Adrenal gland (tissue), 12 donors: Measurements from ENCODE around the gene RASGRP4. TPM values are rescaled to one million over a fixed set of nuclear protein-coding genes. Genes with fewer than 3 reads are reported as not detected.
A peak's percentile ranks its signal among the peaks of the same experiment; 100 is the strongest.

Experiments
- DNase-seq, 7 donors: peaks; one replicate each; pipeline ENCODE4 v3.0.0-alpha.2; 2019 to 2020
- H3K27ac ChIP-seq, 5 donors: fragments of 200-600 bp; sonication (generic) in 4 of 5; 1 replicate in 3 of 5; 2 replicates in 2 of 5; pipeline versions ENCODE4 v1.5.1 to v1.8.0; 2016 to 2020; ENCODE audit warnings: mild to moderate bottlenecking in 1 of 5
- H3K27me3 ChIP-seq: fragments of 200-600 bp; 2 replicates; pipeline ENCODE4 v1.8.0; 2021
- H3K36me3 ChIP-seq, 2 donors: fragments of 200-600 bp; replicated peaks in 1 of 2; 1 replicate in 1 of 2; 2 replicates in 1 of 2; pipeline versions ENCODE4 v1.5.1 to v1.8.0; 2018 to 2022
- H3K4me1 ChIP-seq, 2 donors: fragments of 200-600 bp; replicated peaks in 1 of 2; 1 replicate in 1 of 2; 2 replicates in 1 of 2; pipeline versions ENCODE4 v1.5.1 to v1.8.0; 2018 to 2021
- H3K4me3 ChIP-seq, 4 donors: fragments of 200-600 bp; sonication (generic) in 3 of 4; one replicate each; pipeline ENCODE4 v1.5.1; 2016 to 2018
- H3K9me3 ChIP-seq, 3 donors: fragments of 200-600 bp; sonication (generic) in 1 of 3; replicated peaks in 1 of 3; 1 replicate in 2 of 3; 2 replicates in 1 of 3; pipeline versions ENCODE4 v1.5.1 to v1.8.0; 2016 to 2021
- POLR2A ChIP-seq, 2 donors: fragments of 450-650 bp; IDR thresholded peaks; one replicate each; pipeline ENCODE4 v1.6.1; 2017; ENCODE audit warnings: antibody characterized with exemption in 2 of 2, mild to moderate bottlenecking in 2 of 2, moderate library complexity in 1 of 2
- WGBS, 4 donors: extraction: QIAGEN DNeasy Blood & Tissue Kit in 2 of 4; methylation state at CpG; one replicate each; pipeline versions ENCODE4 v1.1.5 to v1.1.7; 2013 to 2017; 5-methylcytosine and 5-hydroxymethylcytosine counted together
- intact Hi-C, 2 donors: fragments of 100-400 bp; cut with DNase I; formaldehyde crosslinking; loops; one replicate each; pipeline versions ENCODE4 v1.14.1 to v1.15.0; 2022 to 2023
- polyA plus RNA-seq, 3 donors: library from polyadenylated mRNA; stranded (reverse); fragments of 200-250 nt in 2 of 3; fragments of 350-450 nt in 1 of 3; fragmentation: Illumina TruSeq in 1 of 3; extraction: RNeasy Lipid Tissue Mini Kit (QIAGEN cat#74804) in 1 of 3; gene quantifications; one replicate each; pipeline ENCODE4 v1.2.3, GENCODE V29; 2013 to 2014
- total RNA-seq, 9 donors: library from RNA; depleted of rRNA in 4 of 9; stranded (reverse); fragments of >200 nt in 4 of 9; fragments of 120-200 nt in 1 of 9; fragmentation: NEBNext Ultra II Directional in 1 of 9; extraction: Animal tissue kit (Norgen Biotek cat#: 25700) in 1 of 9; gene quantifications; one replicate each; pipeline versions ENCODE4 v1.1.0 to v1.2.4, GENCODE V29; 2013 to 2023
- TF ChIP-seq, protein P1 (sequence below), 6 experiments: fragments of 450-650 bp in 4 of 6; fragments of 200-600 bp in 2 of 6; sonication (generic) in 1 of 6; IDR thresholded peaks; 1 replicate in 5 of 6; 2 replicates in 1 of 6; pipeline versions ENCODE4 v1.5.1 to v1.8.0; 2016 to 2021; ENCODE audit warnings: antibody characterized with exemption in 6 of 6, mild to moderate bottlenecking in 2 of 6, moderate library complexity in 1 of 6
- donor health status: healthy with polysubstance abuse.
- donor health status: Bipolar disorder and iron deficiency.
- donor health status: DM: yes; HTN: yes; CAD: no.
- donor health status: DM: no; HTN: no; CAD: no.
- donor health status: DM: no; HTN: no; CAD: no.
- donor health status: DM: yes; HTN: yes; CAD: no.

Gene RASGRP4
- total and polyA plus RNA-seq, 12 donors, result 0.22 to 10.0 (median 4.2) TPM

DNA sequence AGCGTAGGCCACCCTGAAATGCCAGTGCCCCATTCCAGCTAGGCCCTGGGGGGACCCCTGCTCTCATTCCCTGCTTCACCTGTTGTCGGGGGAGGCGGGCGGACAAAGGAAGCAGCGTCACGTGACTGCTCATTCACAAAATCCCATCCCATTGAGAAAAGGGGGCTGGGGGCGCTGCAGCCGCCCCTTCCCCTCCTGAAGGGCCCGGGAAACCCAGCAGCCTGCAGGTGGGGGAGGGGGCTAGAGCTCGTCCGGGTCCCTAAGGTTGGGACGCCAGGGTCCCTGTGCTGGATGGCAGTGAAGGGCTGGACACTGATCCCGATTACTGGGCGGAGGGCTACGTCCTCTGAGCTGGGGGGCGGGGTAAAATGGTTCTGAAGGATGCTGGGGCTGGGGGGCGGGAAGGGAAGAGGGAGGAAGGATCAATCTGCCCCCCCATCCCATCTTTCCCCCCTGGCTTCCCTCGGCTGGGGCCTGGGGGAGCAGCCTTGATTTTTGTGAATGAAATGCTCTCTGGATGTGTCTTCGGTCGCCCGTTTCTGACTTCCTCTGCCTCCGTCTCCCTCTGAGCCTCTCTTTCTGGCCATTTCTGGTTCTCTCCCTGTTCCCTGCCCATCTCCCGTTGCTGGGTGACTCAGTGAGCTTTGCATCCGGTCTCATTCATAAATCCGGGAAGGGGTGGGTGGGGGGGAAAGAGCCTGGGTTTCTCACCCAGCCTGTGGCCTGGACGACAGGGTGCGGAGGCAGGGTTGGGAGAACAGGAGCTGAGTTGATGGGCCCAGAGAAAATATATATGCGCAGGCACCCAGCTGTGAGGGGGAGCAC, 36.7 kb downstream of the RASGRP4 start:
- Histone ChIP-seq H3K27me3 (peaks cover under 1% of the 10 kb centered on the region), H3K9me3 (no peaks in the 10 kb centered on the region), H3K36me3 (no peaks in the 10 kb centered on the region), H3K27ac (peak overlapping the region in 2 of 5 donors; percentile 52 to 68), H3K4me3 (peak overlapping the region in 1 of 4 donors; percentile 58), H3K4me1 (peaks cover 14 to 29% of the 10 kb centered on the region in 2 donors)
- intact Hi-C loops, result no loop called here
- DNase-seq, result peak in 1 of 7 donors; percentile 48
- WGBS, 4 donors, result 8 to 10% (median 8%) methylated on average over 12 to 28 of the region's 28 CpGs
- TF ChIP-seq, protein P1, sequence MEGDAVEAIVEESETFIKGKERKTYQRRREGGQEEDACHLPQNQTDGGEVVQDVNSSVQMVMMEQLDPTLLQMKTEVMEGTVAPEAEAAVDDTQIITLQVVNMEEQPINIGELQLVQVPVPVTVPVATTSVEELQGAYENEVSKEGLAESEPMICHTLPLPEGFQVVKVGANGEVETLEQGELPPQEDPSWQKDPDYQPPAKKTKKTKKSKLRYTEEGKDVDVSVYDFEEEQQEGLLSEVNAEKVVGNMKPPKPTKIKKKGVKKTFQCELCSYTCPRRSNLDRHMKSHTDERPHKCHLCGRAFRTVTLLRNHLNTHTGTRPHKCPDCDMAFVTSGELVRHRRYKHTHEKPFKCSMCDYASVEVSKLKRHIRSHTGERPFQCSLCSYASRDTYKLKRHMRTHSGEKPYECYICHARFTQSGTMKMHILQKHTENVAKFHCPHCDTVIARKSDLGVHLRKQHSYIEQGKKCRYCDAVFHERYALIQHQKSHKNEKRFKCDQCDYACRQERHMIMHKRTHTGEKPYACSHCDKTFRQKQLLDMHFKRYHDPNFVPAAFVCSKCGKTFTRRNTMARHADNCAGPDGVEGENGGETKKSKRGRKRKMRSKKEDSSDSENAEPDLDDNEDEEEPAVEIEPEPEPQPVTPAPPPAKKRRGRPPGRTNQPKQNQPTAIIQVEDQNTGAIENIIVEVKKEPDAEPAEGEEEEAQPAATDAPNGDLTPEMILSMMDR (IDR thresholded peaks at IDR 0.05), result no peak
- TF ChIP-seq POLR2A (IDR thresholded peaks at IDR 0.05), result no peak

DNA sequence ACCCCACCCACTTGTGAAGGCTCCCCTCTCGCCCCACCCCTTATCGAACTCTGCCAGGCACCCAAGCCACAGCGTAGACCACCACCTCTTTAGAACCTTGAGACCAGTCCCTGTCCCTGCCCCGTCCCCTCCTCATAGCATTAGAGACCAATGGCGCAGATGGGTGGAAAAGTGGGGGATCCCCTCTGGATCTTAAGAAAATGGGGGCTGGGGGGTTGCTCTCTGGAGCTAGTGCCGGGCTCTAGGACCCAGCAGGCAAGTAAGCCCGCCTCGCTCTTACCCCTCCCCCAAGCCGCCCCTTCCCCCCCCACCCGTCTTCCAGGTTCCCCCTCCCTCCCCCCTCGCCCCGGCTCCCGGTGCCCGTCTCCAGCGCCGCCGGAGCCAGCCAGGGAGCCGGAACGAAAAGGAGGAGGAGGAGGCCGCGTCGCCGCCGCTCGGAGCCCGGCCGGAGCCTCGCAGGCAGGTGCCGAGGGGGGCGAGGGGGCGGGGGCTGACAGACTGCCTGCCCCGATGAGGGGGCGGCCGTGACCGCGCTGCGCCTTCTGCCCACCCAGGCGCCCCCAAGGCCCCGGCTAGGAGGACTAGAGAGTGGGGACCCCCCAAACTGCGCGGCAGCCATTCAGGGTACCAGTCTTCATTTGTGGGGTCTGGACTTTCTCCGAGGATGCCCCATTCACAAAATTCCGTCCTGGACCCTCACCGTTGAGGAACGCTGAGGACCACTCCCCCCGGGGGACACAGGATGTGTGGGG, 37.5 kb downstream of the RASGRP4 start, which contains the start of gene SPRED3:
TSS of gene SPRED3 (plus strand) at position 349 of the 752 bp plus-strand sequence. CDS start 1,606 bp downstream, outside the sequence.
- Histone ChIP-seq H3K36me3 (peaks cover 0 to 6% of the 10 kb centered on the region in 2 donors), H3K9me3 (no peaks in the 10 kb centered on the region), H3K4me3 (peak within 1 kb of the TSS in 2 of 4 donors; percentile 22 to 58), H3K27ac (peak within 1 kb of the TSS in 2 of 5 donors; percentile 62 to 81), H3K4me1 (peaks cover 14 to 29% of the 10 kb centered on the region in 2 donors), H3K27me3 (no peaks in the 10 kb centered on the region)
- intact Hi-C loops, result no loop called here
- no peak for TF ChIP-seq POLR2A (IDR thresholded peaks at IDR 0.05)
- TF ChIP-seq, protein P1 (IDR thresholded peaks at IDR 0.05), result no peak
- WGBS, 4 donors, result 0 to 3% (median 1%) methylated on average over 6 to 41 of the region's 46 CpGs
- peak in 5 of 7 donors; percentile 39 to 67 (median 49) for DNase-seq

DNA sequence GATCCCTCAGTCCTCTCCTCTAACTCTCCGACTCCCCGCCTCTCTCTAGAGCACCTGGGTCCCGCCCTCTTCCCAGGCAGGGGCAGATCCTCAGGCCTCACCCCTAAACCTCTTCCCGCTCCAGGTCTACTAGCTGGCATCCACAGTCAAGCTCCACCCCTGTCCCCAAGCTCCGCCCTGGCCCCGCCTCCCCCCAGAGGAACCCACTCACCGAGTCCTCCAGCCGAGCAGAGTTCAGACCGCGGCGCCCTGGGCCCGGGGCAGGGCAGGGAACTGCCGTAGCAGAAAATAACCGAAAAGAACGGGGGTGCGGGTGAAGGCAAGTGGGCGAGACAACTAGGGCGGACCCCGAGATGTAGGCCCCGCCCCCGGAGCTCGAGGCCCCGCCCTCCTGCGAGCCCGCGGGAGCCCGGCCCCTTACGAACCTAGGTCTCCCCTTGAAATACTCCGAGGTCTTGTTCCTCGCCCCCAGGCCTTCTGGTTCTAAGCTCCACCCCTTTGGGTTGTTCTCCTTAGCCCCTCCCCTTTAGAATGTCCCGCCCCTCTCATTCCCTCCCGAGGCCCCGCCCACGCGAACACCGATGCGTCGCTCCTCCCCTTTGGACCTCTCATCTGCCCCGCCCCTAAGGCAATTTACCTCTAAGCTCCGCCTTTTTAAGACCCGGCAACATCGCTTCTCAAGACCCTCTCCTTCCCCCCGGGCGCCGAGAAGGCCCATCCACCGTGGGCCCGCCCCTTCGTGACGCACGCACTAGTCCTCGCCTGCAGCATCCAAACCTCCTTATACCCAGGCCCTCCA, 38.3 kb downstream of the RASGRP4 start, which contains the start of gene GGN:
TSS of gene GGN (minus strand) at position 485 of the 799 bp plus-strand sequence. CDS start 773 bp downstream, outside the sequence.
- no peaks in the 10 kb centered on the region for H3K9me3 ChIP-seq
- H3K36me3 ChIP-seq, result peaks cover 0 to 13% of the 10 kb centered on the region in 2 donors
- intact Hi-C loops, result no loop called here
- peak within 1 kb of the TSS in 2 of 4 donors; percentile 22 to 58 for H3K4me3 ChIP-seq
- peaks cover 14 to 29% of the 10 kb centered on the region in 2 donors for H3K4me1 ChIP-seq
- peak in 1 of 2 donors; percentile 30 for TF ChIP-seq POLR2A (IDR thresholded peaks at IDR 0.05)
- TF ChIP-seq, protein P1 (IDR thresholded peaks at IDR 0.05), result no peak
- no peaks in the 10 kb centered on the region for H3K27me3 ChIP-seq
- 1 to 2% (median 2%) methylated on average over 46 to 51 of the region's 51 CpGs for WGBS, 4 donors
- H3K27ac ChIP-seq, result peak within 1 kb of the TSS in 2 of 5 donors; percentile 62 to 81
- DNase-seq, result peak; percentile 70 to 90 (median 82)
